ENCODE results near the gene UROC1. TPM values are rescaled to one million over a fixed set of nuclear protein-coding genes. Genes with fewer than 3 reads are reported as not detected.

Gene UROC1
- total and polyA plus RNA-seq, 2 of the 13 experiments (the other 11 are each of a cell fraction or from before 2014, with no cell fraction given) = 0.71 to 1.3 TPM

- ChIA-PET CTCF (ENCODE audit: low intra/inter-chr PET ratio, low total read pairs) (no interaction called here), POLR2A (interaction anchor here (1.4 kb wide), 1 partner anchor 45 kb away, joined by 4 read pairs; the partner anchor contains the start of gene CHST13)
- H3K4me1 ChIP-seq (ENCODE audit: insufficient read depth, low read length) = peaks cover 73% of the 10 kb centered on the region
- no peak overlapping the region for H3K4me3 ChIP-seq (replicated peaks in 1 of 3; ENCODE audit: insufficient read depth in 1 of 3, low read depth in 2 of 3, low read length in 3 of 3)
- no peak overlapping the region for H3K4me2 ChIP-seq (ENCODE audit: low read depth, low read length)
- FAIRE-seq = no peak
- no peak overlapping the region for H3K9ac ChIP-seq (ENCODE audit: insufficient read depth, low read depth, low read length)
- no TSS peak for BruUV-seq (replicated peaks)
- TF ChIP-seq KLF11 (CRISPR knock-in tag; IDR thresholded peaks at IDR 0.05) (no peak), SOX13 (IDR thresholded peaks at IDR 0.05) (no peak), SOX13 (CRISPR knock-in tag; conservative IDR thresholded peaks at IDR 0.05 in 1 of 2, IDR thresholded peaks at IDR 0.05 in 1 of 2) (peak in 1 of 2 experiments; percentile 48; a peak in 2 of 4 replicates)
- peaks cover 12% of the 10 kb centered on the region for H3K79me2 ChIP-seq (ENCODE audit: insufficient read depth, low read length)
- H4K20me1 ChIP-seq (ENCODE audit: insufficient read depth, low read length) = 0 out of 2 replicates have a peak, but pooled peaks cover 2% of the 10 kb centered on the region
- no peak overlapping the region for H3K27ac ChIP-seq (ENCODE audit: extremely low read length, insufficient read depth, low read length)
- no peaks in the 10 kb centered on the region for H3K9me3 ChIP-seq (ENCODE audit: low read length)
- intact Hi-C loops (cut with micrococcal nuclease; ENCODE audit: unreplicated experiment) (no loop called here), in situ Hi-C loops (cut with HindIII; ENCODE audit: extremely low pct_ligation_motif_present, low pct_unique_long_range_greater_than_20kb) (no loop called here)
- H3K27me3 ChIP-seq (ENCODE audit: control insufficient read depth in 1 of 2, insufficient read depth in 2 of 2, low read length in 2 of 2) = no peaks in the 10 kb centered on the region; a peak in 1 of 5 replicates
- H2AFZ ChIP-seq (ENCODE audit: low read length) = no peak overlapping the region
- no peaks in the 10 kb centered on the region for H3K36me3 ChIP-seq (replicated peaks in 1 of 2; ENCODE audit: control insufficient read depth in 1 of 2, insufficient read depth in 2 of 2, low read length in 2 of 2)
- no peak for DNase-seq (ENCODE audit: low spot score)
- WGBS (ENCODE audit: low lambda C conversion rate) = 82% methylated on average over 14 of the region's 14 CpGs
- ATAC-seq = no peak
Measured at GRCh38 chr3:126478581-126479310, 38.8 kb downstream of the UROC1 start.

GRCh38 chr3:126477061-126477380, 40.6 kb downstream of the UROC1 start:
- H3K27me3 ChIP-seq (ENCODE audit: control insufficient read depth in 1 of 2, insufficient read depth in 2 of 2, low read length in 2 of 2) = no peaks in the 10 kb centered on the region; a peak in 1 of 5 replicates
- H3K27ac ChIP-seq (ENCODE audit: extremely low read length, insufficient read depth, low read length) = peak overlapping the region; percentile 43
- no peaks in the 10 kb centered on the region for H3K36me3 ChIP-seq (replicated peaks in 1 of 2; ENCODE audit: control insufficient read depth in 1 of 2, insufficient read depth in 2 of 2, low read length in 2 of 2)
- H2AFZ ChIP-seq (ENCODE audit: low read length) = no peak overlapping the region
- intact Hi-C loops (cut with micrococcal nuclease; ENCODE audit: unreplicated experiment) (no loop called here), in situ Hi-C loops (cut with HindIII; ENCODE audit: extremely low pct_ligation_motif_present, low pct_unique_long_range_greater_than_20kb) (no loop called here)
- TF ChIP-seq ZNF441 (CRISPR knock-in tag; IDR thresholded peaks at IDR 0.05; ENCODE audit: borderline replicate concordance) (0 out of 2 replicates have a peak, but pooled peaks have one; percentile 3), ZNF263 (CRISPR knock-in tag; IDR thresholded peaks at IDR 0.05) (peak; percentile 88), TFDP1 (CRISPR knock-in tag; IDR thresholded peaks at IDR 0.05; ENCODE audit: borderline replicate concordance) (peak; percentile 36; the same call in 1 of the 2 replicates), MAX (IDR thresholded peaks at IDR 0.05) (peak; percentile 48; the same call in 1 of the 2 replicates), MEIS1 (CRISPR knock-in tag; IDR thresholded peaks at IDR 0.05; ENCODE audit: borderline replicate concordance) (no peak)
- peak overlapping the region; percentile 91 for H3K4me2 ChIP-seq (ENCODE audit: low read depth, low read length)
- no peak overlapping the region for H3K9ac ChIP-seq (ENCODE audit: insufficient read depth, low read depth, low read length)
- ChIA-PET CTCF (ENCODE audit: low intra/inter-chr PET ratio, low total read pairs) (no interaction called here), POLR2A (interaction anchor here (2.2 to 3.2 kb wide), 5 partner anchors 11 to 52 kb away, joined by 12 to 26 read pairs (median 16); partner anchors contain the start of gene CHST13)
- FAIRE-seq (no peak), DNase-seq (ENCODE audit: low spot score) (peak; percentile 42), ATAC-seq (no peak)
- 14% methylated on average over 4 of the region's 4 CpGs for WGBS (ENCODE audit: low lambda C conversion rate)
- peaks cover 19% of the 10 kb centered on the region for H4K20me1 ChIP-seq (ENCODE audit: insufficient read depth, low read length)
- peaks cover 29% of the 10 kb centered on the region for H3K79me2 ChIP-seq (ENCODE audit: insufficient read depth, low read length)
- no peaks in the 10 kb centered on the region for H3K9me3 ChIP-seq (ENCODE audit: low read length)
- no TSS peak for BruUV-seq (replicated peaks)
- H3K4me3 ChIP-seq (replicated peaks in 1 of 3; ENCODE audit: insufficient read depth in 1 of 3, low read depth in 2 of 3, low read length in 3 of 3) = peak overlapping the region in 1 of 3 experiments; percentile 87; a peak in 1 of 6 replicates
- peaks cover 74% of the 10 kb centered on the region for H3K4me1 ChIP-seq (ENCODE audit: insufficient read depth, low read length)
